Measurements from ENCODE around the gene TYW1.
"Not testable (repeated sequence)": the region's sequence is repeated elsewhere in the genome, so short reads cannot be mapped to it uniquely, and the experiment has no call there.

DNA sequence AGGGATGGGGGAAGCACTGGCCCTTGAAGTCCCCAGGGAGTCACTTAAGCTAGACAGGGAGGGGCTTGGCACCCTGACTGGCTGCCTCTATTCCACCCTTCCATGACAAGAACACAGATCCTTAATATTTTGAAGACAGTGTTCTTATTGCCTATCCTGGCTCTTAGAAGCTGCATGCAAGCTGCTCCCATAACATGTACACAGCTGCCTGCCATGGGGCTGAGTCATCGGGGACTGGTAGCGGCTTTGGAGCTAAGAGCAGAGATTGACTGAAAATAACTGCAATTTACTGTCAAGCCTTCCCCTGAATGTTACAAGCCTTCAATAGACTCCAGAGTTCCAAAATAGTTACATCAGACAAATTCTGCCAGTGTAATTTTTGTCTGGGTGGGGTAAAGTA is 226.9 kb downstream of the TYW1 start:
- TF ChIP-seq, protein P1, sequence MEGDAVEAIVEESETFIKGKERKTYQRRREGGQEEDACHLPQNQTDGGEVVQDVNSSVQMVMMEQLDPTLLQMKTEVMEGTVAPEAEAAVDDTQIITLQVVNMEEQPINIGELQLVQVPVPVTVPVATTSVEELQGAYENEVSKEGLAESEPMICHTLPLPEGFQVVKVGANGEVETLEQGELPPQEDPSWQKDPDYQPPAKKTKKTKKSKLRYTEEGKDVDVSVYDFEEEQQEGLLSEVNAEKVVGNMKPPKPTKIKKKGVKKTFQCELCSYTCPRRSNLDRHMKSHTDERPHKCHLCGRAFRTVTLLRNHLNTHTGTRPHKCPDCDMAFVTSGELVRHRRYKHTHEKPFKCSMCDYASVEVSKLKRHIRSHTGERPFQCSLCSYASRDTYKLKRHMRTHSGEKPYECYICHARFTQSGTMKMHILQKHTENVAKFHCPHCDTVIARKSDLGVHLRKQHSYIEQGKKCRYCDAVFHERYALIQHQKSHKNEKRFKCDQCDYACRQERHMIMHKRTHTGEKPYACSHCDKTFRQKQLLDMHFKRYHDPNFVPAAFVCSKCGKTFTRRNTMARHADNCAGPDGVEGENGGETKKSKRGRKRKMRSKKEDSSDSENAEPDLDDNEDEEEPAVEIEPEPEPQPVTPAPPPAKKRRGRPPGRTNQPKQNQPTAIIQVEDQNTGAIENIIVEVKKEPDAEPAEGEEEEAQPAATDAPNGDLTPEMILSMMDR (conservative IDR thresholded peaks at IDR 0.05): not testable (repeated sequence)
- TF ChIP-seq EZH2 (IDR thresholded peaks at IDR 0.05; ENCODE audit: low read depth): not testable (repeated sequence)
